ENCODE measurements around the gene IPO11.
"Not testable (repeated sequence)": the region's sequence is repeated elsewhere in the genome, so short reads cannot be mapped to it uniquely, and the experiment has no call there.

The IPO11 gene

GRCh38 chr5:62448528-62448927 lies 36.0 kb downstream of the IPO11 start:
- DNase-seq (ENCODE audit: low read depth in 2 of 2): no peak

- DNase-seq (ENCODE audit: low read depth in 2 of 2): no peak
These were observed 37.7 kb downstream of the IPO11 start for GRCh38 chr5:62450259-62450658.

- DNase-seq (ENCODE audit: low read depth in 2 of 2): no peak
These were observed 44.5 kb downstream of the IPO11 start for GRCh38 chr5:62457071-62457470.

GRCh38 chr5:62460578-62460983 lies 48.0 kb downstream of the IPO11 start:
- no peak for DNase-seq (ENCODE audit: low read depth in 2 of 2)

GRCh38 chr5:62461561-62461960 lies 49.0 kb downstream of the IPO11 start:
- no peak for DNase-seq (ENCODE audit: low read depth in 2 of 2)

- DNase-seq (ENCODE audit: low read depth in 2 of 2): no peak
These were observed 53.7 kb downstream of the IPO11 start for GRCh38 chr5:62465985-62466925.

- DNase-seq (ENCODE audit: low read depth in 2 of 2): no peak
These were observed 60.6 kb downstream of the IPO11 start for GRCh38 chr5:62473209-62473608.

GRCh38 chr5:62475072-62475471 lies 62.5 kb downstream of the IPO11 start:
- DNase-seq (ENCODE audit: low read depth in 2 of 2): no peak

- no peak for DNase-seq (ENCODE audit: low read depth in 2 of 2)
These were observed 65.2 kb downstream of the IPO11 start for GRCh38 chr5:62477801-62478200.

GRCh38 chr5:62483556-62483955 lies 71.0 kb downstream of the IPO11 start:
- no peak for DNase-seq (ENCODE audit: low read depth in 2 of 2)

- no peak for DNase-seq (ENCODE audit: low read depth in 2 of 2)
These were observed 74.1 kb downstream of the IPO11 start for GRCh38 chr5:62486672-62487071.

GRCh38 chr5:62488531-62488930 lies 76.0 kb downstream of the IPO11 start:
- DNase-seq (ENCODE audit: low read depth in 2 of 2): no peak

GRCh38 chr5:62489471-62489870 lies 76.9 kb downstream of the IPO11 start:
- DNase-seq (ENCODE audit: low read depth in 2 of 2): no peak

GRCh38 chr5:62494772-62495171 lies 82.2 kb downstream of the IPO11 start:
- DNase-seq (ENCODE audit: low read depth in 2 of 2): no peak

GRCh38 chr5:62496876-62497275 lies 84.3 kb downstream of the IPO11 start:
- no peak for DNase-seq (ENCODE audit: low read depth in 2 of 2)

GRCh38 chr5:62498961-62499360 lies 86.4 kb downstream of the IPO11 start:
- DNase-seq (ENCODE audit: low read depth in 2 of 2): no peak

GRCh38 chr5:62499756-62500155 lies 87.2 kb downstream of the IPO11 start:
- no peak for DNase-seq (ENCODE audit: low read depth in 2 of 2)

GRCh38 chr5:62502456-62503101 lies 90.0 kb downstream of the IPO11 start:
- DNase-seq (ENCODE audit: low read depth in 2 of 2): no peak

GRCh38 chr5:62504129-62504528 lies 91.6 kb downstream of the IPO11 start:
- DNase-seq (ENCODE audit: low read depth in 2 of 2): no peak

GRCh38 chr5:62506659-62507460 lies 94.3 kb downstream of the IPO11 start:
- DNase-seq (ENCODE audit: low read depth in 2 of 2): no peak

- not testable (repeated sequence) for DNase-seq (ENCODE audit: low read depth in 2 of 2)
These were observed 96.2 kb downstream of the IPO11 start for GRCh38 chr5:62508760-62509159.

- DNase-seq (ENCODE audit: low read depth in 2 of 2): no peak
These were observed 97.2 kb downstream of the IPO11 start for GRCh38 chr5:62509806-62510205.

Measured in stimulated activated CD8-positive, alpha-beta memory T cell treated with anti-CD3 and anti-CD28 coated beads, Interleukin-7, amount 100 ng/mL, for 1 hour (primary cell).